Neuron (in vitro differentiated cells): ENCODE measurements around the gene CAMTA1.
"Not testable (repeated sequence)": the region's sequence is repeated elsewhere in the genome, so short reads cannot be mapped to it uniquely, and the experiment has no call there.

Experiments
- H2AFZ ChIP-seq: one replicate; pipeline ENCODE4 v1.6.1; 2013; ENCODE audit warnings: low read depth, mild to moderate bottlenecking, inconsistent platforms, low read length, moderate library complexity
- H3K27me3 ChIP-seq: one replicate; pipeline ENCODE4 v1.6.1; 2013; ENCODE audit warnings: low read length; ENCODE audit not compliant: insufficient read depth
- H3K36me3 ChIP-seq: one replicate; pipeline ENCODE4 v1.6.1; 2013; ENCODE audit warnings: low read length; ENCODE audit not compliant: insufficient read depth
- H3K4me1 ChIP-seq: one replicate; pipeline ENCODE4 v1.6.1; 2013; ENCODE audit warnings: low read length; ENCODE audit not compliant: insufficient read depth
- H3K4me3 ChIP-seq: 2 replicates; pipeline ENCODE4 v1.5.1; 2013; ENCODE audit warnings: mild to moderate bottlenecking, low read length, moderate library complexity
- H3K9me3 ChIP-seq: one replicate; pipeline ENCODE4 v1.6.1; 2013; ENCODE audit warnings: low read length

The CAMTA1 gene, protein sequence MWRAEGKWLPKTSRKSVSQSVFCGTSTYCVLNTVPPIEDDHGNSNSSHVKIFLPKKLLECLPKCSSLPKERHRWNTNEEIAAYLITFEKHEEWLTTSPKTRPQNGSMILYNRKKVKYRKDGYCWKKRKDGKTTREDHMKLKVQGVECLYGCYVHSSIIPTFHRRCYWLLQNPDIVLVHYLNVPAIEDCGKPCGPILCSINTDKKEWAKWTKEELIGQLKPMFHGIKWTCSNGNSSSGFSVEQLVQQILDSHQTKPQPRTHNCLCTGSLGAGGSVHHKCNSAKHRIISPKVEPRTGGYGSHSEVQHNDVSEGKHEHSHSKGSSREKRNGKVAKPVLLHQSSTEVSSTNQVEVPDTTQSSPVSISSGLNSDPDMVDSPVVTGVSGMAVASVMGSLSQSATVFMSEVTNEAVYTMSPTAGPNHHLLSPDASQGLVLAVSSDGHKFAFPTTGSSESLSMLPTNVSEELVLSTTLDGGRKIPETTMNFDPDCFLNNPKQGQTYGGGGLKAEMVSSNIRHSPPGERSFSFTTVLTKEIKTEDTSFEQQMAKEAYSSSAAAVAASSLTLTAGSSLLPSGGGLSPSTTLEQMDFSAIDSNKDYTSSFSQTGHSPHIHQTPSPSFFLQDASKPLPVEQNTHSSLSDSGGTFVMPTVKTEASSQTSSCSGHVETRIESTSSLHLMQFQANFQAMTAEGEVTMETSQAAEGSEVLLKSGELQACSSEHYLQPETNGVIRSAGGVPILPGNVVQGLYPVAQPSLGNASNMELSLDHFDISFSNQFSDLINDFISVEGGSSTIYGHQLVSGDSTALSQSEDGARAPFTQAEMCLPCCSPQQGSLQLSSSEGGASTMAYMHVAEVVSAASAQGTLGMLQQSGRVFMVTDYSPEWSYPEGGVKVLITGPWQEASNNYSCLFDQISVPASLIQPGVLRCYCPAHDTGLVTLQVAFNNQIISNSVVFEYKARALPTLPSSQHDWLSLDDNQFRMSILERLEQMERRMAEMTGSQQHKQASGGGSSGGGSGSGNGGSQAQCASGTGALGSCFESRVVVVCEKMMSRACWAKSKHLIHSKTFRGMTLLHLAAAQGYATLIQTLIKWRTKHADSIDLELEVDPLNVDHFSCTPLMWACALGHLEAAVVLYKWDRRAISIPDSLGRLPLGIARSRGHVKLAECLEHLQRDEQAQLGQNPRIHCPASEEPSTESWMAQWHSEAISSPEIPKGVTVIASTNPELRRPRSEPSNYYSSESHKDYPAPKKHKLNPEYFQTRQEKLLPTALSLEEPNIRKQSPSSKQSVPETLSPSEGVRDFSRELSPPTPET (N-terminal part only)

DNA sequence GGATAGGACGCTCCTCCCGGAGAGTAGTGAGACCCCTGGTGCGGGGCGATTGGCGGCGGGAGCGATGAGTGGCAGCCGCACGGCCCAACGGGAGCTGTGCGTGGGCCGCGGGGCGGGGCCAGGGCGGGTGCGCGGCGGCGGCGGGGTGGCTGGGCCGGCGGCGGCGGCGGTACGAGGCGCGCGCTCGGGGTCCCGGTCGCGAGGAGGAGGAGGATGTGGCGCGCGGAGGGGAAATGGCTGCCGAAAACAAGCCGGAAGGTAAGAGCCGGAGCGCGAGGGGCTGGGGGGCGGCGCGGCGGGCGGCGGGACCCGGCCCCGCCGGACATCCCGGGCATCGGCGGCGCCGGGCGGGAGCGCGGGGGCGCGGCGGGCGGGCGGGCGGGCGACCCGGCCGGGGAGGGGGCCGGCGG is at the start of gene CAMTA1:
Gene CAMTA1, plus strand, starts transcription at position 137 of the 410 bp plus-strand sequence. Its CDS starts 77 bp downstream, at position 214.
- Histone ChIP-seq H2AFZ (peak within 1 kb of the TSS; percentile 87), H3K9me3 (peaks cover 2% of the 10 kb centered on the region), H3K4me3 (peak within 1 kb of the TSS; percentile 83)

GRCh38 chr1:6738987-6739676 is 46.1 kb upstream of the CAMTA1 start:
- Histone ChIP-seq H3K4me3 (no peak overlapping the region), H3K36me3 (no peaks in the 10 kb centered on the region), H3K9me3 (peaks cover 2% of the 10 kb centered on the region), H3K4me1 (peaks cover 4% of the 10 kb centered on the region), H3K27me3 (no peaks in the 10 kb centered on the region), H2AFZ (no peak overlapping the region)

More for the DNA sequence above, at the start of gene CAMTA1:
- Histone ChIP-seq H3K4me1 (peaks cover 20% of the 10 kb centered on the region), H3K36me3 (no peaks in the 10 kb centered on the region), H3K27me3 (no peaks in the 10 kb centered on the region)

GRCh38 chr1:6742676-6743188 is 42.5 kb upstream of the CAMTA1 start:
- H3K36me3 ChIP-seq, H3K4me1 ChIP-seq, H2AFZ ChIP-seq, H3K27me3 ChIP-seq, H3K4me3 ChIP-seq, H3K9me3 ChIP-seq: not testable (repeated sequence)

DNA sequence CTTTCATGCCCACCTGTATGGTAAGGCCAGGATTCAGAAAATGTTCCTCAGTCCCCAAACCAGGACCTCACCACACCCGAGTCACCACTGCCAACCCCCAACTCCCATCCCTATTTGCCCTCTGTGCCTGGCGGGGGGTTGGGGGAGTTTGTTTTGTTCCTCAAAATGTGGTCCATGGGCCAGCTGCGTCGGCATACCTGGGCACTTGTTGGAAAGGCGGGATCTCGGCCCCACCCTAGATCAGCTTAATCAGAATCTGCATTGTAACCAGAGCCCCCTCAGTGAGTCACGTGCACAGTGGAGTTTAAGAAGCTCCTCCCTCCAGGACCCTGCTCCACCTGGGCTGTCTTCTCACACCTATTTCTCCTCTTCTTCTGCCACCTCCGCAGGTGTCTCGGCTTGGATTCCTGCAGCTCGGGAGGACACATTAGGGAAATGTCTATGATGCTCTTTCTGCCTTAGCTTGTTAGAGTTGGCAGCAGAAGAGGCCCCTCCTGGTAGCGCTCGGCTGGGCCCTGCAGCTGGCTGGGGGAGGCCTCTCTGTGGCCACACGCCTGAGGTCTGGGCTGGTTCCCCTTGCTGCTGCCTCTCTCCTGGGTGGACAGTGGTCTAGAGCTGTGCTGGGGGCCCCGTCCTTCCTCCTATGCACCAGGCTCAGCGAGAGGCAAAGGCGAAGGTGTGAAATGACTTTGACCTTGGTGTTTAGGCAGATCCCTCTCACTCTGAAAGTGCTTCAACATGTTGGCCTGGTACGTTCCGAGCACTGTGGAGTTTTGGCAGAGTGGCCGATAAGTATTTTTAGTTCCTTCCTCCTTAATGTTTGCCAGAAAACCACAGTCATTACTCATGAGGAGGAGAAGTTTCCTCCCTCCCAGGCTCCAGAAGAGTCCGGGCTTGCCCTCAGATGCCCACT is 41.8 kb upstream of the CAMTA1 start:
- Histone ChIP-seq H3K4me1 (no peaks in the 10 kb centered on the region), H3K9me3 (peaks cover 2% of the 10 kb centered on the region), H3K27me3 (no peaks in the 10 kb centered on the region), H2AFZ (no peak overlapping the region), H3K4me3 (no peak overlapping the region), H3K36me3 (no peaks in the 10 kb centered on the region)

DNA sequence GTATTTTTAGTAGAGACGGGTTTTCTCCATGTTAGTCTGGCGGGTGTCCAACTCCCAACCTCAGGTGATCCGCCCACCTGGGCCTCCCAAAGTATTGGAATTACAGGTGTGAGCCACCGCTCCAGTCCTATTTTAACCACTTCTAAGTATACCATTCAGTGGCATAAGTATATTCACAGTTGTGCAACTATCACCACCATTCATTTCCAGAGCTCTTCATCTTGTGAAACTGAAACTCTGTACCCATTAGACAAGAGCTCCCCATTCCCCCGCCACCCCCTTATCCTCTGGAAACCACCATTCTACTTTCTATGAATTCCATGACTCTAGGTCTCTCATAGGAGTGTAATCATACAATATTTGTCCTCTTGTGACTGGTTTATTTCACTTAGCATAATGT is 40.2 kb upstream of the CAMTA1 start:
- Histone ChIP-seq H3K27me3 (no peaks in the 10 kb centered on the region), H3K4me3 (no peak overlapping the region), H3K4me1 (no peaks in the 10 kb centered on the region), H3K9me3 (peaks cover 2% of the 10 kb centered on the region), H3K36me3 (no peaks in the 10 kb centered on the region), H2AFZ (no peak overlapping the region)

- Histone ChIP-seq H3K27me3 (no peaks in the 10 kb centered on the region), H3K4me1 (no peaks in the 10 kb centered on the region), H3K36me3 (no peaks in the 10 kb centered on the region), H3K9me3 (no peaks in the 10 kb centered on the region), H2AFZ (no peak overlapping the region), H3K4me3 (no peak overlapping the region)
Measured at GRCh38 chr1:6747674-6748073, 37.6 kb upstream of the CAMTA1 start.

DNA sequence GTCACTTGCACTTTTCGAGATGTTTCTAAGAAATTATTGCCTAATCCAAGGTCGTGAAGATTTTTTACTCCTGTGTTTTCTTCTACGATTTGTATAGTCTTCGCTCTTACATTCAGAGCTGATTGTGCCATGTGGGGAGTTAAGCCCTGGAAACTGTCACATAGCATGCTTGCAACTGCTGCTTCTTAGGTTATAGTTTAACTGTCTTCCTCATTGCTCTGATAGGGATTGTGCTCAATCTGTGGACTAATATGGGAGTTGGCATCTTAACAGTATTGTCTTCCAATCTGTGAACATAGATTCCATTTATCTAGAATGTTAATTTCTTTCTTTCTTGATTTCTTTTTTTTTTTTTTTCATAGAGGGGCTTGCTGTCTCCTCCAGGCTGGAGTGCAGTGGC is 34.8 kb upstream of the CAMTA1 start:
- H2AFZ ChIP-seq, result no peak overlapping the region
- no peak overlapping the region for H3K4me3 ChIP-seq

GRCh38 chr1:6753320-6754140 is 31.7 kb upstream of the CAMTA1 start:
- no peaks in the 10 kb centered on the region for H3K4me1 ChIP-seq
- no peaks in the 10 kb centered on the region for H3K27me3 ChIP-seq
- no peak overlapping the region for H3K4me3 ChIP-seq
- H3K9me3 ChIP-seq, result no peaks in the 10 kb centered on the region
- no peaks in the 10 kb centered on the region for H3K36me3 ChIP-seq
- H2AFZ ChIP-seq, result no peak overlapping the region

More for the DNA sequence above, 34.8 kb upstream of the CAMTA1 start:
- Histone ChIP-seq H3K4me1 (no peaks in the 10 kb centered on the region), H3K27me3 (no peaks in the 10 kb centered on the region), H3K9me3 (no peaks in the 10 kb centered on the region), H3K36me3 (no peaks in the 10 kb centered on the region)

DNA sequence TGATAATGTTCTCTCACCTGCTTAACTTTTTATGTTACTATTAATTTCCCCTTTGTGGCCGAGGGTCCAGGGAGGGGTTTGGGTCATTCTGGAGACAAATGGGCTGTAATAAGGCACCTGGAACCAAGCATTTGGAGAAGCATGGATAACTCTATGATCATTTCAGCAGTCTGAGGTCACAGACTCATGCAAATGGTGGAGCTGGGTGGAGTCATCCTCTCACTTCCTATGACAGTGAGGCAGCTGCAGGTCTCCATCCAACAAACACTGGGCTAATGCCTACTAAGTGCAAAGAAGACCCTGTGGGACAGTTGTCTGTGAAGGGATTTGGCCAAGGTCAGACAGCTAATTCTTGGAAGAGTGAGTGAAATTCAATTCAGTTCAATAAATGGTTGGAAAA is 28.8 kb upstream of the CAMTA1 start:
- H3K4me1 ChIP-seq, result no peaks in the 10 kb centered on the region
- no peak overlapping the region for H2AFZ ChIP-seq
- H3K9me3 ChIP-seq, result no peaks in the 10 kb centered on the region
- H3K36me3 ChIP-seq, result no peaks in the 10 kb centered on the region
- H3K27me3 ChIP-seq, result no peaks in the 10 kb centered on the region
- H3K4me3 ChIP-seq, result no peak overlapping the region

DNA sequence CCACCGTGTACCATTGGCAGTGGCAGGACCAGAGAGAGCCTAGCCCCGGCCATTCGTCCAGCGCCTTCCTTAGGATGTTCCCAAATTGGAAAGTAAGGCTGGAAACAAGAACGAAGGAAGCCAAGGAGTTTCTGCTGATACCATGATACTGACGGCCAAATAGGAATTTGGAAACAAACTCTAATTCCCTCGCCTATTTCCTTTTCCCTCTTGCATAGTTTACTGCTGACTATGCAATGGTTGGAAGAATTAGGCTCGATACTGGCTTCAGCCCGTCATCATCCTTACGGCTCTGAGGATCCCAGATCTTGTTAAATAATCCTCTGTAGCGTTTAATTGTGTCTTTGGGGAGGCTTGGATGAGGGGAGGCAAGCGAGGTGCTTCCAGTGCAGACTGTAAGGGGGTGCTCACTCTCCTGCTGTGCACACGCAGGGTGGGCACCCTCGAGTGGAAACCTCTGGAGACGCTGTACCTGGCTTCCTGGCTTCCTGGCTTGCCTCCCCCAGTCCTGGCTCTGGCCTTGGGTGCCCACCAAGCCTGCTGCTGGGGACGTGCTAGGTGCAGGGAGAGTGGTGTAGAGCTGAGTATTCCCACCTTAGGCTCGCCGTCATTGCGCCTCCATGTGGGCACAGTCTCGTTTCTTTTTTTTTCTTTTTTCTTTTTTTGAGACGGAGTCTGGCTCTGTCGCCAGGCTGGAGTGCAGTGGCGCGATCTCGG is 27.4 kb upstream of the CAMTA1 start:
- Histone ChIP-seq H3K36me3 (no peaks in the 10 kb centered on the region), H3K4me1 (no peaks in the 10 kb centered on the region), H3K9me3 (no peaks in the 10 kb centered on the region), H2AFZ (no peak overlapping the region), H3K4me3 (no peak overlapping the region), H3K27me3 (no peaks in the 10 kb centered on the region)
